IMR-90 (cell line): Measurements from ENCODE around the gene ZNF597.

Source experiments
- BHLHE40 ChIP-seq: fragments of 150-350 bp; IDR thresholded peaks from 2 replicates; pipeline ENCODE4 v1.6.1; 2016; ENCODE audit warnings: mild to moderate bottlenecking, low read depth, low read length
- CEBPB ChIP-seq: IDR thresholded peaks from 2 replicates; pipeline ENCODE4 v1.6.1; 2012; ENCODE audit warnings: low read depth, low read length, improper control_type of control experiment
- CTCF ChIP-seq: conservative IDR thresholded peaks from 2 replicates; pipeline ENCODE4 v1.5.1; 2012; ENCODE audit warnings: mild to moderate bottlenecking, low read depth, low read length, improper control_type of control experiment
- ELK1 ChIP-seq: fragments of 150-350 bp; IDR thresholded peaks from 2 replicates; pipeline ENCODE4 v1.6.1; 2016; ENCODE audit warnings: low read depth, mild to moderate bottlenecking, low read length, moderate library complexity, borderline replicate concordance
- MAFK ChIP-seq: IDR thresholded peaks from 2 replicates; pipeline ENCODE4 v1.6.1; 2012; ENCODE audit warnings: low read depth, low read length, improper control_type of control experiment
- MAZ ChIP-seq: IDR thresholded peaks from 2 replicates; pipeline ENCODE4 v1.6.1; 2012; ENCODE audit warnings: low read depth, mild to moderate bottlenecking, low read length, improper control_type of control experiment, moderate library complexity, borderline replicate concordance
- MXI1 ChIP-seq: IDR thresholded peaks from 2 replicates; pipeline ENCODE4 v1.6.1; 2012; ENCODE audit warnings: low read depth, mild to moderate bottlenecking, low read length, moderate library complexity, borderline replicate concordance
- POLR2A ChIP-seq: IDR thresholded peaks from 2 replicates; pipeline ENCODE4 v1.6.1; 2012; ENCODE audit warnings: mild to moderate bottlenecking, low read depth, low read length
- RAD21 ChIP-seq: IDR thresholded peaks from 2 replicates; pipeline ENCODE4 v1.6.1; 2012; ENCODE audit warnings: low read length, improper control_type of control experiment
- RCOR1 ChIP-seq: IDR thresholded peaks from 2 replicates; pipeline ENCODE4 v1.6.1; 2012; ENCODE audit warnings: mild to moderate bottlenecking, low read length, improper control_type of control experiment; ENCODE audit not compliant: insufficient replicate concordance
- RFX5 ChIP-seq: IDR thresholded peaks from 2 replicates; pipeline ENCODE4 v1.8.0; 2012; ENCODE audit warnings: low read depth, mild to moderate bottlenecking, low read length, moderate library complexity
- SMC3 ChIP-seq: fragments of 150-350 bp; IDR thresholded peaks from 2 replicates; pipeline ENCODE4 v1.6.1; 2016; ENCODE audit warnings: low read depth, mild to moderate bottlenecking, antibody characterized with exemption, low read length, moderate library complexity
- USF2 ChIP-seq: fragments of 150-350 bp; IDR thresholded peaks from 2 replicates; pipeline ENCODE4 v1.6.1; 2017; ENCODE audit warnings: mild to moderate bottlenecking, antibody characterized with exemption, low read length, low read depth

GRCh38 chr16:3460121-3460520 is 16.8 kb upstream of the ZNF597 start:
- TF ChIP-seq CTCF (no peak), POLR2A (no peak), RCOR1 (no peak), RAD21 (no peak), MAZ (no peak), SMC3 (no peak), MAFK (no peak), ELK1 (no peak), RFX5 (no peak), CEBPB (no peak), MXI1 (no peak), BHLHE40 (no peak), USF2 (no peak)
